Esophagus (tissue), 2 donors: Measurements from ENCODE around the gene NFYC. TPM values are rescaled to one million over a fixed set of nuclear protein-coding genes. Genes with fewer than 3 reads are reported as not detected.

Experiments
- H3K27ac ChIP-seq, 2 donors: one replicate each; pipeline ENCODE4 v1.5.1; 2013; ENCODE audit warnings: low read depth in 2 of 2, mild to moderate bottlenecking in 2 of 2, inconsistent platforms in 1 of 2, low read length in 1 of 2, moderate library complexity in 1 of 2
- H3K27me3 ChIP-seq, 2 donors: one replicate each; pipeline ENCODE4 v1.6.1; 2013; ENCODE audit warnings: low read length in 2 of 2, control low read depth in 1 of 2, mild to moderate bottlenecking in 1 of 2; ENCODE audit not compliant: insufficient read depth in 2 of 2, control insufficient read depth in 1 of 2
- H3K36me3 ChIP-seq, 2 donors: one replicate each; pipeline ENCODE4 v1.6.1; 2013; ENCODE audit warnings: low read length in 1 of 2; ENCODE audit not compliant: control insufficient read depth in 2 of 2, insufficient read depth in 2 of 2
- H3K4me1 ChIP-seq, 2 donors: one replicate each; pipeline ENCODE4 v1.6.1; 2013; ENCODE audit warnings: low read length in 1 of 2; ENCODE audit not compliant: control insufficient read depth in 2 of 2, insufficient read depth in 2 of 2
- H3K4me3 ChIP-seq, 2 donors: one replicate each; pipeline ENCODE4 v1.5.1; 2013; ENCODE audit warnings: low read length in 2 of 2, mild to moderate bottlenecking in 2 of 2, low read depth in 1 of 2, moderate library complexity in 1 of 2
- H3K9me3 ChIP-seq, 2 donors: one replicate each; pipeline ENCODE4 v1.6.1; 2013; ENCODE audit warnings: mild to moderate bottlenecking in 2 of 2, low read depth in 1 of 2, low read length in 1 of 2, moderate library complexity in 1 of 2; ENCODE audit not compliant: control insufficient read depth in 2 of 2, insufficient read depth in 1 of 2
- WGBS, 2 donors: extraction: QIAGEN DNeasy Blood & Tissue Kit; methylation state at CpG; one replicate each; pipeline ENCODE4 v1.1.7; 2013; 5-methylcytosine and 5-hydroxymethylcytosine counted together
- polyA plus RNA-seq, 2 donors: library from polyadenylated mRNA; stranded (reverse); fragments of 200-250 nt; gene quantifications; one replicate each; pipeline ENCODE4 v1.2.3, GENCODE V29; 2013
- donor health status: healthy with polysubstance abuse.
- donor health status: Bipolar disorder and iron deficiency.

Gene NFYC
- 10 to 100 TPM; 24.8 to 37.2 TPM for polyA plus RNA-seq

DNA sequence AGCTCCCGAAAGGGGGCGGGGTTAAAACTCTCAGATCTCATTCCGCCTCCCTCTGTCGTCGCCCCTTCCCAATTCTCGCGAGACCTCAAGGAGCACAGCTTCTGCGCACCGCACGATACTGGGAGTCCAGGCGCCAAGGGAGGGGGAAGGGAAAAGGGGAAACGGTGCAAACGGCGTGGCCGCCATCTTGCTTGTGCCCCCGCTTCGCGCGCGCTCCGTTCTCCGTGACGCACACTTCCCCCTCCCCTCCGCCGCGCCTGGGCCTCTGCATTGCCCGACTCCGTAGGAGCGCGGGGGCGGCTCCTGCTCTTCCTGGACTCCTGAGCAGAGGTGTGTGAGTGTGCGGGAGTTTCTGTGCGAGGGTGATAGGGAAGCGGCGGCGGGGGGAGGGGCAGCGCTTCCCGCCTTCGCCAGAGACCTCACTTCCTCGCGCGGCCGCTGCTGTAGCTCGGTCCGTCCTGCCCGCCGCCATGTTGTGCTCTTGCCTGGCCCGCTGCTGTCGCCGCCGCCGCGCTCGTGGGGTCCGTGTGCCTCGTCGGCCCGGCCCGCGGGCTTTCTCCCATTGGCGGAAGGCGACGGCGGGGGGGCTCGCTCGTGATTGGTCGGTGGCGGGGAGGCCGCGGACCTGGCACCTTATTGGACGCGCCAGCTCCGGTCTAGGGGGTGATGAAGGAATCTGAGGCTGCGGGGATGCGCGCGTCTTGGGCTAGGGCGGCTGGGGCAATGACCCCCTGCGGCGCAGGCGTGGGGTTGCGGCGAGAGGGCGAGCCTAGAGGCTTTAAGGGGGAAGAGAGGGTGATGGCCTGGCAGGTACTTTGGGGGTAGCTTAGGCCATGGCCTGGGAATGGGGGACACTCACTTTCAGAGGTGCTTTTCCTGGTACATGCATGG lies at the start of gene NFYC:
NFYC (plus strand) TSS at position 167 of the 891 bp plus-strand sequence. CDS start 47,140 bp downstream, outside the sequence.
- Histone ChIP-seq H3K4me3 (peak within 1 kb of the TSS; percentile 71 to 97), H3K4me1 (peaks cover 0 to 5% of the 10 kb centered on the region in 2 donors), H3K27me3 (no peaks in the 10 kb centered on the region), H3K36me3 (no peaks in the 10 kb centered on the region), H3K27ac (peak within 1 kb of the TSS; percentile 98 to 99), H3K9me3 (no peaks in the 10 kb centered on the region)
- 0 to 1% methylated on average over 82 to 84 of the region's 84 CpGs for WGBS, 2 donors

- Histone ChIP-seq H3K36me3 (no peaks in the 10 kb centered on the region), H3K27me3 (no peaks in the 10 kb centered on the region), H3K4me1 (peaks cover 7 to 8% of the 10 kb centered on the region in 2 donors), H3K9me3 (no peaks in the 10 kb centered on the region), H3K27ac (no peak overlapping the region), H3K4me3 (no peak overlapping the region)
- 81 to 85% methylated on average over 5 of the region's 5 CpGs for WGBS, 2 donors
Measured at GRCh38 chr1:40645118-40645680, 46.3 kb upstream of the NFYC start.

DNA sequence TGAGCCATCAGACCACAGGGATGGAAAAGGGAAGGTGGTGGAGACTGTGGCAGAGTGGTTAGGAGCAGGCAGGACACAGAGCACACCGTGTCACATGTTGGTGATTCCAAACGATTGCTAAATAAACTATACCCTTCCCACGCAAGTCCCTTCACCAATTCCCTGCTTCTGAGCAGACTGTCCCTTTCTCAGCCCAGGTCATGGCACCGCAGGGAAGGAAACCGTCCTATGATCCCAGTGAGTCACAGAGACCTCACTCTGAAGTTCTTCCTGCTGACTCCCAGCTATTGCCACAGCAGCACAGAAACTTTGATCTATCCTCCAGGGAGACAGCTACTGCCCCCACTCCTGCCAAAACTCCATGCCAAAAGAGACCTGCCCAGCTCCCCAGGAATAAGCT lies 45.2 kb upstream of the NFYC start:
- Histone ChIP-seq H3K4me1 (peaks cover 11 to 12% of the 10 kb centered on the region in 2 donors), H3K4me3 (no peak overlapping the region), H3K36me3 (no peaks in the 10 kb centered on the region), H3K9me3 (no peaks in the 10 kb centered on the region), H3K27me3 (no peaks in the 10 kb centered on the region), H3K27ac (no peak overlapping the region)
- WGBS, 2 donors = 63 to 85% methylated on average over 5 of the region's 5 CpGs

DNA sequence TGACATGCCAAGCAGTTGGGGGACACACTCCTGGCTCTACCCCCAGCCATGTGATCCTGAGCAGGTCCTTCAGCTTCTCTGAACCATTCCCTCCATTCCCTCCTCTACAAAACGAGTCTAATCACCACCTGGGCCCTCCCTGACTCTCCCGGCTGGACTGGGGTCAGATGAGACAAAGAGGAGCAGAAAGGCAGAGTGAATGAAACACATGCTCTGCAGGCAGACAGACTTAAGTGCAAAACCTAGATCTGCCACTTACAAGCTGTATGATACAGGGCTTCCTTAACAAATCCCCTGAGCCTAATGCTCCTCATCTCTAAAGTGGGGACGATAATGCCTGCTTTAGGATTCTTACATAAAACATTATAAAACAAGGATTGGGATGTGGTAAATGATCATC lies 43.3 kb upstream of the NFYC start:
- no peak overlapping the region for H3K27ac ChIP-seq
- peaks cover 17 to 18% of the 10 kb centered on the region in 2 donors for H3K4me1 ChIP-seq
- H3K36me3 ChIP-seq = no peaks in the 10 kb centered on the region
- H3K9me3 ChIP-seq = no peaks in the 10 kb centered on the region
- H3K27me3 ChIP-seq = no peaks in the 10 kb centered on the region
- 79 to 84% methylated on average over 3 of the region's 3 CpGs for WGBS, 2 donors
- H3K4me3 ChIP-seq = no peak overlapping the region

DNA sequence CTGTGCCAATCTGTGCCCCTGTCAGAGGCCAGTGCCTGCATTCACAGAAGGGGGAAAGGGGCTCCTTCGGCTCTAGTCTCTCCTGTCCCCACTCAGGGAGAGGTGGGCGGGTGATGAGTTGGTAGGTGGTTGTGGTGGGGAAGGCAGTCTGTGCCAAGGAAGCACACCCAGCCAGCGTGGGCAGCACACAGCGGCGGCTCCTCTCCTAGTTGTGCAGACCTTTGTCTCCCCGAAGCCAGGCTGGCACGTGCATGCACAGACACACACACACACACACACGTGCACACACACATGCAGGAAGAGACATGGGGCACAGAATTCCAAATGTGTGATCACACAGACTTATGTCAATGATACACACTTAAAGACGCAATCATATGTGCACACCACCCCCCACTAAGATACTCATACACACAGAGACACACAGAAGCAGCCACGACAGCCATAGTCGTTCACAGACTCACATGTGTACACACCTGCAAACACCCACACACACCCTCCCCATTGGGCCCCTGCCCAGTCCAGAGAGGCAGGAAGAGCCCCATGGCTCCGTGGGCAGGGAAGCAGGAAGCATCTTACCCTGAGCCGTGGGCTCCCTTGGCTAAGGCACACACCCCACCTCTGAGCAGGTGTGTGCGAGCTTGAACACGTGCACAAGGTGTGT lies 42.4 kb upstream of the NFYC start:
- no peak overlapping the region for H3K4me3 ChIP-seq
- no peaks in the 10 kb centered on the region for H3K27me3 ChIP-seq
- H3K36me3 ChIP-seq = no peaks in the 10 kb centered on the region
- H3K27ac ChIP-seq = peak overlapping the region in 1 of 2 donors; percentile 51
- WGBS, 2 donors = 53 to 67% methylated on average over 15 of the region's 15 CpGs
- no peaks in the 10 kb centered on the region for H3K9me3 ChIP-seq
- H3K4me1 ChIP-seq = peaks cover 17 to 19% of the 10 kb centered on the region in 2 donors

- 57 to 58% methylated on average over 5 of the region's 5 CpGs for WGBS, 2 donors
- peak overlapping the region in 1 of 2 donors; percentile 51 for H3K27ac ChIP-seq
- H3K27me3 ChIP-seq = no peaks in the 10 kb centered on the region
- peaks cover 17 to 19% of the 10 kb centered on the region in 2 donors for H3K4me1 ChIP-seq
- H3K4me3 ChIP-seq = no peak overlapping the region
- no peaks in the 10 kb centered on the region for H3K36me3 ChIP-seq
- no peaks in the 10 kb centered on the region for H3K9me3 ChIP-seq
Measured at GRCh38 chr1:40649592-40649930, 41.9 kb upstream of the NFYC start.

DNA sequence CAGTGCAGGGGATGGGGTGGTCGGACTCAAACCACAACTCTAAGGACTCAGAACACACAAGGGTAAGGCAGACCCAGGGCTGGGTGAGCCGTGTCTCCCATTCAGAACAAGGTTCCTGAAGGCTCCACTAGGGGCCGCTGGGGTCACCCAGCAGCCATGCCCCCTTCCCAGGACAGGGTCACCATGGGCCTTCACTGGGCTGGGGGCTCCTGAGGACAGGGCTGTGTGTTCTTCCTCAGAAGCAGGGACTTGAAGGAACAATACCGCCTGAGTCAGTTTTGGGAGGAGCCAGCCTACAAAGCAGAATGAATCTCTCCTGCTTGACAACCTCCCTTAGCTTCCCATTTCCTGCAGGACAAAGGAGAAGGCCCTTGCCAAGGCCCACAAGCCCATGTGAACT lies 41.4 kb upstream of the NFYC start:
- Histone ChIP-seq H3K27ac (peak overlapping the region in 1 of 2 donors; percentile 43), H3K9me3 (no peaks in the 10 kb centered on the region), H3K36me3 (no peaks in the 10 kb centered on the region), H3K4me1 (peaks cover 17 to 19% of the 10 kb centered on the region in 2 donors), H3K4me3 (no peak overlapping the region), H3K27me3 (no peaks in the 10 kb centered on the region)
- 49 to 60% methylated on average over 4 of the region's 4 CpGs for WGBS, 2 donors

- Histone ChIP-seq H3K27me3 (no peaks in the 10 kb centered on the region), H3K9me3 (no peaks in the 10 kb centered on the region), H3K36me3 (no peaks in the 10 kb centered on the region), H3K4me3 (no peak overlapping the region), H3K4me1 (peaks cover 17 to 19% of the 10 kb centered on the region in 2 donors), H3K27ac (no peak overlapping the region)
- WGBS, 2 donors = 61 to 64% methylated on average over 17 of the region's 17 CpGs
Measured at GRCh38 chr1:40651138-40651857, 40.2 kb upstream of the NFYC start.

DNA sequence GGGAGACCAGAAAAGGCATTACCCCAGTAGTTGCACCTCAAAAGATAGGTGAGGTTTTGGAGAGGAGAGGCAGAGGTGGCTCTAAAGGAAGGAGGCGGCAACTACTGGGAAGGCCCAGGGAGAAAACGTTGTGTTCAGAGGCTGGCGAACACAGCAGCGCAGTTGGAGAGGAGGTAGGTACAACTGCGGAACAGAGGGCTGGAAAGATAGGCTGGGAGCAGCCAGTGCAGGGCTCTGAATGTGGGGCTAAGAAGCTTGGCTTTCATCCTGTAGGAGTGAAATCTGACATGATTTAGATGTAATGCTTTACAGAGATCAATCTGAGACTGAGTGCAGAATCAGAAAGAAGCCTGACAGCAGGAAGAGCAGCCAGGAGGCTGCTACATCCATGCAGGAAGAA lies 39.0 kb upstream of the NFYC start:
- H3K9me3 ChIP-seq = no peaks in the 10 kb centered on the region
- peaks cover 17 to 19% of the 10 kb centered on the region in 2 donors for H3K4me1 ChIP-seq
- no peaks in the 10 kb centered on the region for H3K36me3 ChIP-seq
- H3K4me3 ChIP-seq = no peak overlapping the region
- H3K27me3 ChIP-seq = no peaks in the 10 kb centered on the region
- H3K27ac ChIP-seq = no peak overlapping the region
- WGBS, 2 donors = 70 to 83% methylated on average over 5 of the region's 5 CpGs
